Tibial nerve (tissue), 4 donors: Measurements from ENCODE around the gene SLC16A10. TPM values are rescaled to one million over a fixed set of nuclear protein-coding genes. Genes with fewer than 3 reads are reported as not detected.

Experiments used
- DNase-seq, 2 donors: peaks; one replicate each; pipeline ENCODE4 v3.0.0-alpha.2; 2019; ENCODE audit warnings: low spot score in 2 of 2
- H3K27ac ChIP-seq, 4 donors: fragments of 200-600 bp; sonication (generic) in 3 of 4; one replicate each; pipeline ENCODE4 v1.5.1; 2017 to 2019; ENCODE audit warnings: mild to moderate bottlenecking in 1 of 4
- H3K27me3 ChIP-seq, 2 donors: fragments of 200-600 bp; sonication (generic) in 1 of 2; one replicate each; pipeline versions ENCODE4 v1.5.1 to v1.6.0; 2017 to 2019
- H3K36me3 ChIP-seq, 3 donors: fragments of 200-600 bp; sonication (generic); one replicate each; pipeline ENCODE4 v1.5.1; 2018 to 2019
- H3K4me1 ChIP-seq, 4 donors: fragments of 200-600 bp; sonication (generic) in 3 of 4; one replicate each; pipeline ENCODE4 v1.5.1; 2017 to 2019
- H3K4me3 ChIP-seq, 4 donors: fragments of 200-600 bp; sonication (generic) in 3 of 4; one replicate each; pipeline ENCODE4 v1.5.1; 2017 to 2019; ENCODE audit warnings: mild to moderate bottlenecking in 1 of 4, moderate library complexity in 1 of 4
- H3K9me3 ChIP-seq, 4 donors: fragments of 200-600 bp; sonication (generic) in 3 of 4; one replicate each; pipeline ENCODE4 v1.5.1; 2017 to 2019
- CTCF ChIP-seq, 5 experiments: fragments of 200-600 bp in 3 of 5; fragments of 450-650 bp in 2 of 5; sonication (generic) in 3 of 5; IDR thresholded peaks; one replicate each; pipeline ENCODE4 v1.5.1; 2016 to 2019; ENCODE audit warnings: antibody characterized with exemption in 5 of 5, mild to moderate bottlenecking in 3 of 5, moderate library complexity in 2 of 5
- EP300 ChIP-seq, 2 donors: sonication (generic); formaldehyde crosslinking; IDR thresholded peaks; one replicate each; pipeline ENCODE4 v1.6.1; 2017; ENCODE audit warnings: antibody characterized with exemption in 2 of 2, mild to moderate bottlenecking in 1 of 2
- POLR2A ChIP-seq, 2 donors: fragments of 450-650 bp; IDR thresholded peaks; one replicate each; pipeline ENCODE4 v1.6.1; 2017; ENCODE audit warnings: antibody characterized with exemption in 2 of 2, mild to moderate bottlenecking in 2 of 2, moderate library complexity in 2 of 2
- WGBS, 2 donors: methylation state at CpG; one replicate each; pipeline ENCODE4 v1.1.5; 2018; 5-methylcytosine and 5-hydroxymethylcytosine counted together
- total RNA-seq, 4 donors: library from RNA; depleted of rRNA; stranded (reverse); fragments of >200 nt; gene quantifications; one replicate each; pipeline ENCODE4 v1.1.0, GENCODE V29; 2016

Gene SLC16A10
- total RNA-seq, 4 donors from 2014 or later: 0.20 to 32.7 (median 1.3) TPM

GRCh38 chr6:111267764-111268333 lies 180.5 kb downstream of the SLC16A10 start:
- H3K36me3 ChIP-seq: peaks cover 2 to 85% (median 15%) of the 10 kb centered on the region in 3 donors

GRCh38 chr6:111269401-111269970 lies 182.2 kb downstream of the SLC16A10 start:
- no peaks in the 10 kb centered on the region for H3K27me3 ChIP-seq
- H3K4me3 ChIP-seq: no peak overlapping the region
- WGBS, 2 donors: 85 to 100% methylated on average over 1 of the region's 1 CpG
- peaks cover 2 to 92% (median 23%) of the 10 kb centered on the region in 3 donors for H3K36me3 ChIP-seq
- no peak overlapping the region for H3K27ac ChIP-seq
- DNase-seq: no peak
- TF ChIP-seq POLR2A (IDR thresholded peaks at IDR 0.05) (no peak), EP300 (IDR thresholded peaks at IDR 0.05) (no peak), CTCF (IDR thresholded peaks at IDR 0.05) (no peak)
- peaks cover 0 to 17% (median 5%) of the 10 kb centered on the region in 4 donors for H3K9me3 ChIP-seq
- no peaks in the 10 kb centered on the region for H3K4me1 ChIP-seq

More at GRCh38 chr6:111267764-111268333, 180.5 kb downstream of the SLC16A10 start:
- DNase-seq: no peak
- Histone ChIP-seq H3K27me3 (no peaks in the 10 kb centered on the region), H3K27ac (no peak overlapping the region), H3K4me3 (no peak overlapping the region), H3K9me3 (peaks cover 0 to under 1% (median 0%) of the 10 kb centered on the region in 4 donors), H3K4me1 (no peaks in the 10 kb centered on the region)
- TF ChIP-seq EP300 (IDR thresholded peaks at IDR 0.05) (no peak), CTCF (IDR thresholded peaks at IDR 0.05) (no peak), POLR2A (IDR thresholded peaks at IDR 0.05) (no peak)
- WGBS, 2 donors: 88 to 94% methylated on average over 7 of the region's 7 CpGs

DNA sequence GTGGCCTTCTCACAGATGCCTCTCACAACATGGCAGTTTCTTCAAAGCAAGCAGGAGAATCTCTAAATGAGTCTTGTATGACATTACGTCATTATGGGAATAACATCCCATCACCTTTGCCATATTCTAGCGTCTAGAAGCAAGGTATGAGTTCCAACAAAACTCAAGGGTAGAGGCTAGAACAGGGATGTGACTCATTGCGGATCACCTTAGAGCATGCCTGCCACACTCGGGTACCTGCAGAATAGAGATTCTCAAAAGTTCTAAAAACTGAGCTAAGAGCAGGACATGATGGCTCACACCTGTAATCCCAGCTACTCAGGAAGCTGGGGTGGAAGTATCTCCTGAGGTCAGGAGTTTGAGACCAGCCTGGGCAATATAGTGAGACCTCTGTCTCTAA lies 182.8 kb downstream of the SLC16A10 start:
- DNase-seq: no peak
- H3K36me3 ChIP-seq: peaks cover 2 to 92% (median 27%) of the 10 kb centered on the region in 3 donors
- no peak overlapping the region for H3K27ac ChIP-seq
- H3K9me3 ChIP-seq: peaks cover 0 to 23% (median 8%) of the 10 kb centered on the region in 4 donors
- H3K27me3 ChIP-seq: no peaks in the 10 kb centered on the region
- no peak overlapping the region for H3K4me3 ChIP-seq
- no peaks in the 10 kb centered on the region for H3K4me1 ChIP-seq
- WGBS, 2 donors: 94 to 98% methylated on average over 4 of the region's 4 CpGs
- TF ChIP-seq CTCF (IDR thresholded peaks at IDR 0.05) (no peak), POLR2A (IDR thresholded peaks at IDR 0.05) (no peak), EP300 (IDR thresholded peaks at IDR 0.05) (no peak)

GRCh38 chr6:111274593-111275217 lies 187.4 kb downstream of the SLC16A10 start:
- H3K36me3 ChIP-seq: peaks cover 0 to 93% (median 30%) of the 10 kb centered on the region in 3 donors
- no peaks in the 10 kb centered on the region for H3K4me1 ChIP-seq
- TF ChIP-seq EP300 (IDR thresholded peaks at IDR 0.05) (no peak), POLR2A (IDR thresholded peaks at IDR 0.05) (no peak), CTCF (IDR thresholded peaks at IDR 0.05) (no peak)
- H3K4me3 ChIP-seq: no peak overlapping the region
- no peak overlapping the region for H3K27ac ChIP-seq
- H3K27me3 ChIP-seq: no peaks in the 10 kb centered on the region
- H3K9me3 ChIP-seq: peaks cover 0 to 33% (median 12%) of the 10 kb centered on the region in 4 donors
- WGBS, 2 donors: 96 to 97% methylated on average over 3 of the region's 3 CpGs
- DNase-seq: no peak

- H3K9me3 ChIP-seq: peaks cover 0 to 33% (median 12%) of the 10 kb centered on the region in 4 donors
- peaks cover 0 to 94% (median 29%) of the 10 kb centered on the region in 3 donors for H3K36me3 ChIP-seq
- WGBS, 2 donors: 97% methylated on average over 2 of the region's 2 CpGs
- no peak for TF ChIP-seq CTCF (IDR thresholded peaks at IDR 0.05)
- TF ChIP-seq EP300 (IDR thresholded peaks at IDR 0.05): no peak
- no peak for TF ChIP-seq POLR2A (IDR thresholded peaks at IDR 0.05)
- no peaks in the 10 kb centered on the region for H3K4me1 ChIP-seq
- H3K27me3 ChIP-seq: no peaks in the 10 kb centered on the region
- no peak overlapping the region for H3K27ac ChIP-seq
- H3K4me3 ChIP-seq: no peak overlapping the region
- no peak for DNase-seq
Measured at GRCh38 chr6:111276335-111276734, 189.0 kb downstream of the SLC16A10 start.
